HT1080 (cell line): Measurements from ENCODE around the gene UBP1. TPM values are rescaled to one million over a fixed set of nuclear protein-coding genes. Genes with fewer than 3 reads are reported as not detected.

Experiments used
- small RNA-seq: library from RNA; depleted of rRNA; stranded (forward); fragments of <200 nt; gene quantifications from one replicate; pipeline ENCODE3, GENCODE V24; 2014
- total RNA-seq: library from RNA; depleted of rRNA; stranded (reverse); fragments of >200 nt; shearing (Covaris generic); gene quantifications from 2 replicates; pipeline ENCODE4 v1.2.3, GENCODE V29; 2014; rRNA removed

UBP1 gene
- total RNA-seq, 1 experiment from 2014 or later = 60.9 TPM

Small RNA genes within 50 kb of the gene (small RNA-seq; reads per million reads assigned to genes)
- not detected for gene RNU7-110P

Other genes starting within 250 kb of the UBP1 start
- 12.0 and 18.2 TPM in 2 replicates for gene SUSD5, start 221.6 kb downstream of the UBP1 start, total RNA-seq
- 5.9 and 7.1 TPM in 2 replicates for gene FBXL2, start 163.0 kb downstream of the UBP1 start, total RNA-seq